RPMI8226 (cell line): ENCODE measurements around the gene ATP11B.

Source experiments
- DNase-seq: peaks from one replicate; pipeline ENCODE4 v3.0.0-alpha.2; 2015

Gene ATP11B

GRCh38 chr3:182914341-182914740 lies 121.0 kb downstream of the ATP11B start:
- DNase-seq, result no peak

- DNase-seq, result no peak
Measured at GRCh38 chr3:182917134-182917533, 123.8 kb downstream of the ATP11B start.

- DNase-seq, result no peak
Measured at GRCh38 chr3:182919866-182920357, 126.6 kb downstream of the ATP11B start.

GRCh38 chr3:182920515-182921084 lies 127.3 kb downstream of the ATP11B start:
- DNase-seq, result no peak

- DNase-seq, result no peak
Measured at GRCh38 chr3:182921665-182922355, 128.5 kb downstream of the ATP11B start.

- DNase-seq, result peak; percentile 97
Measured at GRCh38 chr3:182925330-182925943, 132.1 kb downstream of the ATP11B start.

- peak; percentile 67 for DNase-seq
Measured at GRCh38 chr3:182925944-182926337, 132.6 kb downstream of the ATP11B start.

GRCh38 chr3:182935803-182936202 lies 142.5 kb downstream of the ATP11B start:
- DNase-seq, result no peak

- no peak for DNase-seq
Measured at GRCh38 chr3:182936239-182936917, 143.1 kb downstream of the ATP11B start.

- DNase-seq, result no peak
Measured at GRCh38 chr3:182936918-182937285, 143.6 kb downstream of the ATP11B start.

GRCh38 chr3:182937293-182938051 lies 144.2 kb downstream of the ATP11B start:
- DNase-seq, result no peak

GRCh38 chr3:182940266-182940808 lies 147.0 kb downstream of the ATP11B start:
- DNase-seq, result no peak

- no peak for DNase-seq
Measured at GRCh38 chr3:182941719-182942118, 148.4 kb downstream of the ATP11B start.

GRCh38 chr3:182947888-182948287 lies 154.6 kb downstream of the ATP11B start:
- peak; percentile 51 for DNase-seq

- DNase-seq, result no peak
Measured at GRCh38 chr3:182948305-182948704, 155.0 kb downstream of the ATP11B start.

- DNase-seq, result no peak
Measured at GRCh38 chr3:182949688-182950087, 156.4 kb downstream of the ATP11B start.

GRCh38 chr3:182954553-182955235 lies 161.4 kb downstream of the ATP11B start:
- no peak for DNase-seq

GRCh38 chr3:182957226-182957625 lies 163.9 kb downstream of the ATP11B start:
- DNase-seq, result no peak

GRCh38 chr3:182957676-182958266 lies 164.5 kb downstream of the ATP11B start:
- DNase-seq, result no peak

- DNase-seq, result no peak
Measured at GRCh38 chr3:182959474-182960350, 166.4 kb downstream of the ATP11B start.

GRCh38 chr3:182962166-182962565 lies 168.9 kb downstream of the ATP11B start:
- DNase-seq, result no peak
